NCI-H526 (cell line): ENCODE measurements around the gene FCHSD2.
"Not testable (repeated sequence)": the region's sequence is repeated elsewhere in the genome, so short reads cannot be mapped to it uniquely, and the experiment has no call there.

Experiments
- DNase-seq, 2 experiments: peaks; one replicate each; lab custom pipeline; 2025; lab: John Stamatoyannopoulos, UW

FCHSD2 gene

GRCh38 chr11:72867970-72868369 lies 274.1 kb downstream of the FCHSD2 start:
- DNase-seq, result no peak

- no peak for DNase-seq
Measured at GRCh38 chr11:72864702-72865655, 277.1 kb downstream of the FCHSD2 start.

- DNase-seq, result no peak
Measured at GRCh38 chr11:72863916-72864315, 278.2 kb downstream of the FCHSD2 start.

- DNase-seq, result no peak
Measured at GRCh38 chr11:72863091-72863490, 279.0 kb downstream of the FCHSD2 start.

- no peak for DNase-seq
Measured at GRCh38 chr11:72860592-72860991, 281.5 kb downstream of the FCHSD2 start.

- no peak for DNase-seq
Measured at GRCh38 chr11:72860010-72860409, 282.1 kb downstream of the FCHSD2 start.

- DNase-seq, result no peak
Measured at GRCh38 chr11:72859126-72859525, 283.0 kb downstream of the FCHSD2 start.

GRCh38 chr11:72858267-72858666 lies 283.9 kb downstream of the FCHSD2 start:
- not testable (repeated sequence) for DNase-seq

- no peak for DNase-seq
Measured at GRCh38 chr11:72856551-72857345, 285.4 kb downstream of the FCHSD2 start.

- no peak for DNase-seq
Measured at GRCh38 chr11:72856065-72856464, 286.1 kb downstream of the FCHSD2 start.

- DNase-seq, result no peak
Measured at GRCh38 chr11:72851726-72852125, 290.4 kb downstream of the FCHSD2 start.

- no peak for DNase-seq
Measured at GRCh38 chr11:72850832-72851231, 291.3 kb downstream of the FCHSD2 start.

GRCh38 chr11:72848846-72849466 lies 293.2 kb downstream of the FCHSD2 start:
- DNase-seq, result peak; percentile 8 to 58

GRCh38 chr11:72844356-72844755 lies 297.8 kb downstream of the FCHSD2 start:
- no peak for DNase-seq

- DNase-seq, result no peak
Measured at GRCh38 chr11:72842653-72843330, 299.3 kb downstream of the FCHSD2 start.

GRCh38 chr11:72842126-72842525 lies 300.0 kb downstream of the FCHSD2 start:
- DNase-seq, result no peak

- DNase-seq, result no peak
Measured at GRCh38 chr11:72841397-72841796, 300.7 kb downstream of the FCHSD2 start.

GRCh38 chr11:72840780-72841179 lies 301.3 kb downstream of the FCHSD2 start:
- DNase-seq, result no peak

- DNase-seq, result no peak
Measured at GRCh38 chr11:72838691-72839305, 303.3 kb downstream of the FCHSD2 start.

- DNase-seq, result no peak
Measured at GRCh38 chr11:72836111-72836510, 306.0 kb downstream of the FCHSD2 start.

GRCh38 chr11:72834905-72835304 lies 307.2 kb downstream of the FCHSD2 start:
- DNase-seq, result no peak
